ENCODE results near the gene THAP9.

The THAP9 gene

GRCh38 chr4:82939414-82939813 is 38.9 kb downstream of the THAP9 start:
- Histone ChIP-seq H3K79me1 (replicated peaks; ENCODE audit: low read length, poor library complexity, severe bottlenecking) (peaks cover 2% of the 10 kb centered on the region), H4K8ac (ENCODE audit: low read length) (no peak overlapping the region), H3K4me2 (ENCODE audit: low read length, poor library complexity, severe bottlenecking) (no peak overlapping the region), H3K4me3 (ENCODE audit: insufficient read depth in 1 of 2, low read depth in 1 of 2, low read length in 2 of 2) (no peak overlapping the region), H4K91ac (ENCODE audit: low read length) (no peak overlapping the region), H3K18ac (ENCODE audit: low read depth in 1 of 2, low read length in 2 of 2) (no peak overlapping the region), H2BK15ac (ENCODE audit: low read depth, poor library complexity, severe bottlenecking) (no peak overlapping the region), H3K9me3 (ENCODE audit: control insufficient read depth, low read length) (no peaks in the 10 kb centered on the region), H2AK5ac (ENCODE audit: low read length, severe bottlenecking) (no peak overlapping the region), H3K23ac (ENCODE audit: low read length in 2 of 2) (no peak overlapping the region), H2BK12ac (ENCODE audit: low read length in 2 of 2) (no peak overlapping the region), H3K4me1 (ENCODE audit: control insufficient read depth, insufficient read depth, low read depth, low read length) (no peaks in the 10 kb centered on the region), H2BK5ac (ENCODE audit: low read depth, low read length, poor library complexity, severe bottlenecking) (no peak overlapping the region), H3K14ac (ENCODE audit: low read length in 2 of 2) (no peak overlapping the region), H3K9ac (ENCODE audit: low read length) (no peak overlapping the region), H2AFZ (ENCODE audit: low read depth, low read length) (no peak overlapping the region), H3K36me3 (ENCODE audit: control insufficient read depth in 1 of 2, insufficient read depth in 2 of 2, low read depth in 1 of 2, low read length in 2 of 2) (peaks cover 6 to 71% of the 10 kb centered on the region in 2 experiments), H3K4ac (ENCODE audit: low read depth in 1 of 2, low read length in 2 of 2) (no peak overlapping the region), H3K27me3 (ENCODE audit: control insufficient read depth in 1 of 2, insufficient read depth in 1 of 2, low read length in 2 of 2) (no peaks in the 10 kb centered on the region), H3K27ac (ENCODE audit: low read length, poor library complexity, severe bottlenecking) (no peak overlapping the region), H2BK120ac (ENCODE audit: low read depth, low read length) (no peak overlapping the region)
- 89% methylated on average over 1 of the region's 2 CpGs for WGBS
- DNase-seq: no peak

- H2BK120ac ChIP-seq (ENCODE audit: low read depth, low read length): no peak overlapping the region
- no peaks in the 10 kb centered on the region for H3K4me1 ChIP-seq (ENCODE audit: control insufficient read depth, insufficient read depth, low read depth, low read length)
- H3K27ac ChIP-seq (ENCODE audit: low read length, poor library complexity, severe bottlenecking): no peak overlapping the region
- H2BK15ac ChIP-seq (ENCODE audit: low read depth, poor library complexity, severe bottlenecking): no peak overlapping the region
- no peak overlapping the region for H3K4me3 ChIP-seq (ENCODE audit: insufficient read depth in 1 of 2, low read depth in 1 of 2, low read length in 2 of 2)
- H3K4me2 ChIP-seq (ENCODE audit: low read length, poor library complexity, severe bottlenecking): no peak overlapping the region
- DNase-seq: no peak
- H3K23ac ChIP-seq (ENCODE audit: low read length in 2 of 2): no peak overlapping the region
- H3K9me3 ChIP-seq (ENCODE audit: control insufficient read depth, low read length): no peaks in the 10 kb centered on the region
- H2BK12ac ChIP-seq (ENCODE audit: low read length in 2 of 2): no peak overlapping the region
- H2AFZ ChIP-seq (ENCODE audit: low read depth, low read length): no peak overlapping the region
- H3K9ac ChIP-seq (ENCODE audit: low read length): no peak overlapping the region
- H3K14ac ChIP-seq (ENCODE audit: low read length in 2 of 2): no peak overlapping the region
- H4K8ac ChIP-seq (ENCODE audit: low read length): no peak overlapping the region
- H3K79me1 ChIP-seq (replicated peaks; ENCODE audit: low read length, poor library complexity, severe bottlenecking): peaks cover 3% of the 10 kb centered on the region
- no peak overlapping the region for H3K18ac ChIP-seq (ENCODE audit: low read depth in 1 of 2, low read length in 2 of 2)
- no peak overlapping the region for H3K4ac ChIP-seq (ENCODE audit: low read depth in 1 of 2, low read length in 2 of 2)
- no peak overlapping the region for H4K91ac ChIP-seq (ENCODE audit: low read length)
- H3K36me3 ChIP-seq (ENCODE audit: control insufficient read depth in 1 of 2, insufficient read depth in 2 of 2, low read depth in 1 of 2, low read length in 2 of 2): peaks cover 2 to 14% of the 10 kb centered on the region in 2 experiments
- no peak overlapping the region for H2BK5ac ChIP-seq (ENCODE audit: low read depth, low read length, poor library complexity, severe bottlenecking)
- H2AK5ac ChIP-seq (ENCODE audit: low read length, severe bottlenecking): no peak overlapping the region
- H3K27me3 ChIP-seq (ENCODE audit: control insufficient read depth in 1 of 2, insufficient read depth in 1 of 2, low read length in 2 of 2): no peaks in the 10 kb centered on the region
Observed at GRCh38 chr4:82947498-82947897, 47.0 kb downstream of the THAP9 start.

- Histone ChIP-seq H3K9ac (ENCODE audit: low read length) (no peak overlapping the region), H2BK15ac (ENCODE audit: low read depth, poor library complexity, severe bottlenecking) (no peak overlapping the region), H2BK12ac (ENCODE audit: low read length in 2 of 2) (no peak overlapping the region), H3K4me3 (ENCODE audit: insufficient read depth in 1 of 2, low read depth in 1 of 2, low read length in 2 of 2) (no peak overlapping the region), H3K23ac (ENCODE audit: low read length in 2 of 2) (no peak overlapping the region), H2AK5ac (ENCODE audit: low read length, severe bottlenecking) (no peak overlapping the region), H3K36me3 (ENCODE audit: control insufficient read depth in 1 of 2, insufficient read depth in 2 of 2, low read depth in 1 of 2, low read length in 2 of 2) (peaks cover 3 to 11% of the 10 kb centered on the region in 2 experiments), H2BK120ac (ENCODE audit: low read depth, low read length) (no peak overlapping the region), H3K27ac (ENCODE audit: low read length, poor library complexity, severe bottlenecking) (no peak overlapping the region), H3K79me1 (replicated peaks; ENCODE audit: low read length, poor library complexity, severe bottlenecking) (peaks cover 5% of the 10 kb centered on the region), H3K4me1 (ENCODE audit: control insufficient read depth, insufficient read depth, low read depth, low read length) (no peaks in the 10 kb centered on the region), H3K9me3 (ENCODE audit: control insufficient read depth, low read length) (no peaks in the 10 kb centered on the region), H4K91ac (ENCODE audit: low read length) (no peak overlapping the region), H3K18ac (ENCODE audit: low read depth in 1 of 2, low read length in 2 of 2) (no peak overlapping the region), H3K14ac (ENCODE audit: low read length in 2 of 2) (no peak overlapping the region), H3K27me3 (ENCODE audit: control insufficient read depth in 1 of 2, insufficient read depth in 1 of 2, low read length in 2 of 2) (no peaks in the 10 kb centered on the region), H2BK5ac (ENCODE audit: low read depth, low read length, poor library complexity, severe bottlenecking) (no peak overlapping the region), H3K4ac (ENCODE audit: low read depth in 1 of 2, low read length in 2 of 2) (no peak overlapping the region), H4K8ac (ENCODE audit: low read length) (no peak overlapping the region), H3K4me2 (ENCODE audit: low read length, poor library complexity, severe bottlenecking) (no peak overlapping the region), H2AFZ (ENCODE audit: low read depth, low read length) (no peak overlapping the region)
- DNase-seq: peak; percentile 44
- WGBS: no CpG with 5 or more reads among the region's 1 CpG
Observed at GRCh38 chr4:82948647-82949204, 48.2 kb downstream of the THAP9 start.

- no peak for DNase-seq
- H3K4me1 ChIP-seq (ENCODE audit: control insufficient read depth, insufficient read depth, low read depth, low read length): no peaks in the 10 kb centered on the region
- H4K91ac ChIP-seq (ENCODE audit: low read length): no peak overlapping the region
- no peak overlapping the region for H3K4me2 ChIP-seq (ENCODE audit: low read length, poor library complexity, severe bottlenecking)
- 100% methylated on average over 1 of the region's 2 CpGs for whole genome bisulfite sequencing
- no peak overlapping the region for H4K8ac ChIP-seq (ENCODE audit: low read length)
- H2BK15ac ChIP-seq (ENCODE audit: low read depth, poor library complexity, severe bottlenecking): no peak overlapping the region
- H3K14ac ChIP-seq (ENCODE audit: low read length in 2 of 2): no peak overlapping the region
- no peak overlapping the region for H2BK120ac ChIP-seq (ENCODE audit: low read depth, low read length)
- H3K4ac ChIP-seq (ENCODE audit: low read depth in 1 of 2, low read length in 2 of 2): no peak overlapping the region
- H3K36me3 ChIP-seq (ENCODE audit: control insufficient read depth in 1 of 2, insufficient read depth in 2 of 2, low read depth in 1 of 2, low read length in 2 of 2): peaks cover 3 to 5% of the 10 kb centered on the region in 2 experiments
- H3K18ac ChIP-seq (ENCODE audit: low read depth in 1 of 2, low read length in 2 of 2): no peak overlapping the region
- H3K79me1 ChIP-seq (replicated peaks; ENCODE audit: low read length, poor library complexity, severe bottlenecking): peaks cover 5% of the 10 kb centered on the region
- no peaks in the 10 kb centered on the region for H3K27me3 ChIP-seq (ENCODE audit: control insufficient read depth in 1 of 2, insufficient read depth in 1 of 2, low read length in 2 of 2)
- H3K23ac ChIP-seq (ENCODE audit: low read length in 2 of 2): no peak overlapping the region
- no peak overlapping the region for H3K9ac ChIP-seq (ENCODE audit: low read length)
- H3K4me3 ChIP-seq (ENCODE audit: insufficient read depth in 1 of 2, low read depth in 1 of 2, low read length in 2 of 2): no peak overlapping the region
- H3K27ac ChIP-seq (ENCODE audit: low read length, poor library complexity, severe bottlenecking): no peak overlapping the region
- H2BK5ac ChIP-seq (ENCODE audit: low read depth, low read length, poor library complexity, severe bottlenecking): no peak overlapping the region
- no peak overlapping the region for H2BK12ac ChIP-seq (ENCODE audit: low read length in 2 of 2)
- no peak overlapping the region for H2AK5ac ChIP-seq (ENCODE audit: low read length, severe bottlenecking)
- no peaks in the 10 kb centered on the region for H3K9me3 ChIP-seq (ENCODE audit: control insufficient read depth, low read length)
- no peak overlapping the region for H2AFZ ChIP-seq (ENCODE audit: low read depth, low read length)
Observed at GRCh38 chr4:82951196-82951595, 50.7 kb downstream of the THAP9 start.
